Measurements from ENCODE around the gene REP15. TPM values are rescaled to one million over a fixed set of nuclear protein-coding genes. Genes with fewer than 3 reads are reported as not detected.

REP15 gene
- total and polyA plus RNA-seq, 2 of the 4 experiments (the other 2 are of a cell fraction) = 0.48 to 2.2 TPM

DNA sequence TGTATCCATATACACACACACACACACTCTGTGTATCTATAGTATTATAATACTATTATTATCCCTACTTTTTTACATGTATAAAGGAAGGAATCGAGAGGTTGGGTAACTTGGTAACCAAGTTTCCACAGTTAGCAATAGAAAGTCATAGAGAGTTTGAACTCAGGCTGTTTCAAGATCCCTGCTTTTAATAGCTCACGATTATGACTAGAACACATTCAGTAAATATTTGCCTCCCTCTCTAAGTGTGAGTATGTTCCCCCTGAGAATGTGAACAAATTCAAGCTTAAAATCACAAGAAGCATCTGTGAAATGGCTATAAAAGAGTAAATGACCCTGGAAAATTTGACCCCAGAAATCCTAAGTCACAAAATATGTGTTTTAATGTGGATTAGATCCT is 11.0 kb upstream of the REP15 start:
- H2BK20ac ChIP-seq (ENCODE audit: low read depth, low read length) = no peak overlapping the region
- CTCF ChIA-PET = no interaction called here
- H3K9me1 ChIP-seq (ENCODE audit: insufficient read depth, low read length) = peaks cover 5% of the 10 kb centered on the region; the same call in 1 of the 2 replicates
- dilution Hi-C loops (cut with HindIII; ENCODE audit: low sequenced_read_pairs, unreplicated experiment) (no loop called here), in situ Hi-C loops (cut with MboI; ENCODE audit: low sequenced_read_pairs) (no loop called here), intact Hi-C loops (cut with micrococcal nuclease) (no loop called here)
- no peaks in the 10 kb centered on the region for H3K9me3 ChIP-seq (ENCODE audit: control insufficient read depth, insufficient read depth, low read length)
- no peak overlapping the region for H3K14ac ChIP-seq (replicated peaks; ENCODE audit: low read depth, low read length)
- H2BK120ac ChIP-seq (ENCODE audit: low read depth, low read length) = no peak overlapping the region
- no peak for DNase-seq
- WGBS, 2 experiments (ENCODE audit: extremely low coverage in 2 of 2, insufficient read length in 1 of 2) = no CpG with 5 or more reads among the region's 2 CpGs
- POLR2A ChIA-PET (ENCODE audit: unreplicated experiment) = no interaction called here
- no peak overlapping the region for H3K18ac ChIP-seq (ENCODE audit: low read depth, low read length)
- peaks cover 3 to 4% of the 10 kb centered on the region in 2 experiments; a peak in 2 of 4 replicates for H3K79me1 ChIP-seq (ENCODE audit: low read depth in 1 of 2, low read length in 2 of 2)
- no peak overlapping the region for H2BK5ac ChIP-seq (ENCODE audit: low read depth, low read length, poor library complexity, severe bottlenecking)
- no peaks in the 10 kb centered on the region for H4K20me1 ChIP-seq (ENCODE audit: insufficient read depth, low read length)
- H2AFZ ChIP-seq (replicated peaks; ENCODE audit: low read length, poor library complexity) = no peak overlapping the region
- H4K8ac ChIP-seq (ENCODE audit: low read depth in 2 of 2, low read length in 2 of 2) = no peak overlapping the region
- no peak overlapping the region for H4K91ac ChIP-seq (ENCODE audit: insufficient read depth, low read depth, low read length)
- H3K56ac ChIP-seq (ENCODE audit: extremely low read depth, insufficient read depth, low read length) = no peak overlapping the region
- H3K4me2 ChIP-seq (ENCODE audit: low read depth, low read length) = no peak overlapping the region
- no peak overlapping the region for H3K4me3 ChIP-seq (ENCODE audit: insufficient read depth, low read depth, low read length)
- H3K4ac ChIP-seq (ENCODE audit: low read depth, low read length) = no peak overlapping the region
- no peak overlapping the region for H2BK15ac ChIP-seq (ENCODE audit: low read depth, low read length)
- no peak overlapping the region for H3K23ac ChIP-seq (ENCODE audit: low read depth, low read length)
- no peak overlapping the region for H3K27ac ChIP-seq (ENCODE audit: insufficient read depth, low read length)
- TF ChIP-seq, protein P1, sequence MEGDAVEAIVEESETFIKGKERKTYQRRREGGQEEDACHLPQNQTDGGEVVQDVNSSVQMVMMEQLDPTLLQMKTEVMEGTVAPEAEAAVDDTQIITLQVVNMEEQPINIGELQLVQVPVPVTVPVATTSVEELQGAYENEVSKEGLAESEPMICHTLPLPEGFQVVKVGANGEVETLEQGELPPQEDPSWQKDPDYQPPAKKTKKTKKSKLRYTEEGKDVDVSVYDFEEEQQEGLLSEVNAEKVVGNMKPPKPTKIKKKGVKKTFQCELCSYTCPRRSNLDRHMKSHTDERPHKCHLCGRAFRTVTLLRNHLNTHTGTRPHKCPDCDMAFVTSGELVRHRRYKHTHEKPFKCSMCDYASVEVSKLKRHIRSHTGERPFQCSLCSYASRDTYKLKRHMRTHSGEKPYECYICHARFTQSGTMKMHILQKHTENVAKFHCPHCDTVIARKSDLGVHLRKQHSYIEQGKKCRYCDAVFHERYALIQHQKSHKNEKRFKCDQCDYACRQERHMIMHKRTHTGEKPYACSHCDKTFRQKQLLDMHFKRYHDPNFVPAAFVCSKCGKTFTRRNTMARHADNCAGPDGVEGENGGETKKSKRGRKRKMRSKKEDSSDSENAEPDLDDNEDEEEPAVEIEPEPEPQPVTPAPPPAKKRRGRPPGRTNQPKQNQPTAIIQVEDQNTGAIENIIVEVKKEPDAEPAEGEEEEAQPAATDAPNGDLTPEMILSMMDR (conservative IDR thresholded peaks at IDR 0.05; ENCODE audit: low read depth, low read length) = no peak
- no peak for TF ChIP-seq USF2 (IDR thresholded peaks at IDR 0.05; ENCODE audit: low read depth, low read length)
- no peak for TF ChIP-seq RAD21 (IDR thresholded peaks at IDR 0.05; ENCODE audit: low read length)
- TF ChIP-seq MAZ (IDR thresholded peaks at IDR 0.05; ENCODE audit: borderline replicate concordance, low read depth, low read length) = no peak
- no peak for TF ChIP-seq SMC3 (IDR thresholded peaks at IDR 0.05; ENCODE audit: low read depth, low read length)
- TF ChIP-seq MXI1 (IDR thresholded peaks at IDR 0.05; ENCODE audit: borderline replicate concordance, low read depth, low read length) = no peak
- no peak for TF ChIP-seq RCOR1 (IDR thresholded peaks at IDR 0.05; ENCODE audit: insufficient replicate concordance, low read length)
- TF ChIP-seq CHD1 (IDR thresholded peaks at IDR 0.05; ENCODE audit: low read depth, low read length) = no peak
- TF ChIP-seq POLR2A (IDR thresholded peaks at IDR 0.05; ENCODE audit: low read depth, low read length) = no peak
- no peak for TF ChIP-seq BHLHE40 (IDR thresholded peaks at IDR 0.05; ENCODE audit: low read depth, low read length)
- no peak for TF ChIP-seq NFE2L2 (IDR thresholded peaks at IDR 0.05; ENCODE audit: low read depth, low read length)
- TF ChIP-seq FOS (IDR thresholded peaks at IDR 0.05; ENCODE audit: low read depth, low read length) = no peak
- TF ChIP-seq, protein P2, sequence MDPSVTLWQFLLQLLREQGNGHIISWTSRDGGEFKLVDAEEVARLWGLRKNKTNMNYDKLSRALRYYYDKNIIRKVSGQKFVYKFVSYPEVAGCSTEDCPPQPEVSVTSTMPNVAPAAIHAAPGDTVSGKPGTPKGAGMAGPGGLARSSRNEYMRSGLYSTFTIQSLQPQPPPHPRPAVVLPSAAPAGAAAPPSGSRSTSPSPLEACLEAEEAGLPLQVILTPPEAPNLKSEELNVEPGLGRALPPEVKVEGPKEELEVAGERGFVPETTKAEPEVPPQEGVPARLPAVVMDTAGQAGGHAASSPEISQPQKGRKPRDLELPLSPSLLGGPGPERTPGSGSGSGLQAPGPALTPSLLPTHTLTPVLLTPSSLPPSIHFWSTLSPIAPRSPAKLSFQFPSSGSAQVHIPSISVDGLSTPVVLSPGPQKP (IDR thresholded peaks at IDR 0.05; ENCODE audit: borderline replicate concordance, low read depth, low read length) = no peak
- no peak for TF ChIP-seq RFX5 (IDR thresholded peaks at IDR 0.05; ENCODE audit: low read depth, low read length)
- no peak for TF ChIP-seq MAFK (IDR thresholded peaks at IDR 0.05; ENCODE audit: low read depth, low read length)
- TF ChIP-seq CEBPB (IDR thresholded peaks at IDR 0.05; ENCODE audit: low read depth, low read length) = no peak
- H3K27me3 ChIP-seq (ENCODE audit: control insufficient read depth, insufficient read depth, low read length) = no peaks in the 10 kb centered on the region
- H3K36me3 ChIP-seq (ENCODE audit: control insufficient read depth, insufficient read depth, low read length) = peaks cover 31% of the 10 kb centered on the region
- H2AK5ac ChIP-seq (ENCODE audit: low read depth, low read length) = no peak overlapping the region
- no TSS peak for BruUV-seq (replicated peaks)
- H3K9ac ChIP-seq (ENCODE audit: low read depth, low read length) = no peak overlapping the region
- no peak for ATAC-seq (ENCODE audit: low read depth)
- no peak overlapping the region for H4K5ac ChIP-seq (ENCODE audit: low read depth, low read length)
- H3K4me1 ChIP-seq (ENCODE audit: control insufficient read depth, insufficient read depth, low read length) = no peaks in the 10 kb centered on the region
- H2AK9ac ChIP-seq (replicated peaks; ENCODE audit: low read depth, low read length, poor library complexity) = no peak overlapping the region

Data from IMR-90 (cell line).